Cerebellar nuclear complex (tissue), 1 donor: ENCODE results near the gene CMPK1.
"Not testable (repeated sequence)": the region's sequence is repeated elsewhere in the genome, so short reads cannot be mapped to it uniquely, and the experiment has no call there.

Experiments used
- DNase-seq, 2 experiments: peaks; one replicate each; lab custom pipeline; 2025; lab: John Stamatoyannopoulos, UW

CMPK1 gene

GRCh38 chr1:47338249-47339077 is 4.9 kb downstream of the CMPK1 start:
- no peak for DNase-seq

- DNase-seq: no peak
These were observed 6.6 kb downstream of the CMPK1 start for GRCh38 chr1:47340227-47340626.

GRCh38 chr1:47346979-47347378 is 13.4 kb downstream of the CMPK1 start:
- DNase-seq: not testable (repeated sequence)

GRCh38 chr1:47347735-47348134 is 14.1 kb downstream of the CMPK1 start:
- DNase-seq: no peak

GRCh38 chr1:47348246-47348645 is 14.7 kb downstream of the CMPK1 start:
- no peak for DNase-seq

GRCh38 chr1:47351305-47351704 is 17.7 kb downstream of the CMPK1 start:
- no peak for DNase-seq

GRCh38 chr1:47361380-47361779 is 27.8 kb downstream of the CMPK1 start:
- no peak for DNase-seq

GRCh38 chr1:47362828-47363227 is 29.2 kb downstream of the CMPK1 start:
- DNase-seq: no peak

GRCh38 chr1:47367651-47368050 is 34.1 kb downstream of the CMPK1 start:
- no peak for DNase-seq

- DNase-seq: no peak
These were observed 37.5 kb downstream of the CMPK1 start for GRCh38 chr1:47371016-47371517.

GRCh38 chr1:47374501-47374900 is 40.9 kb downstream of the CMPK1 start:
- no peak for DNase-seq

GRCh38 chr1:47378147-47378546 is 44.6 kb downstream of the CMPK1 start:
- no peak for DNase-seq

- no peak for DNase-seq
These were observed 47.1 kb downstream of the CMPK1 start for GRCh38 chr1:47380699-47381098.

- DNase-seq: no peak
These were observed 48.9 kb downstream of the CMPK1 start for GRCh38 chr1:47382399-47382983.

- no peak for DNase-seq
These were observed 50.5 kb downstream of the CMPK1 start for GRCh38 chr1:47384083-47384482.

- DNase-seq: no peak
These were observed 51.4 kb downstream of the CMPK1 start for GRCh38 chr1:47385020-47385419.

GRCh38 chr1:47386268-47386667 is 52.7 kb downstream of the CMPK1 start:
- DNase-seq: no peak

GRCh38 chr1:47388030-47388890 is 54.7 kb downstream of the CMPK1 start:
- no peak for DNase-seq

GRCh38 chr1:47388891-47389238 is 55.3 kb downstream of the CMPK1 start:
- DNase-seq: no peak

- no peak for DNase-seq
These were observed 56.1 kb downstream of the CMPK1 start for GRCh38 chr1:47389731-47390130.

GRCh38 chr1:47390843-47391242 is 57.3 kb downstream of the CMPK1 start:
- DNase-seq: no peak

- DNase-seq: no peak
These were observed 59.6 kb downstream of the CMPK1 start for GRCh38 chr1:47393141-47393540.

- no peak for DNase-seq
These were observed 61.8 kb downstream of the CMPK1 start for GRCh38 chr1:47395433-47395832.
